ENCODE results near the gene IGFBP1.

GRCh38 chr7:45889367-45890067 is 1.2 kb downstream of the IGFBP1 start:
- TF ChIP-seq CTCF (IDR thresholded peaks at IDR 0.05; ENCODE audit: insufficient read depth, low read length, poor library complexity, severe bottlenecking) (no peak), EZH2phosphoT487 (conservative IDR thresholded peaks at IDR 0.05; ENCODE audit: low read length) (no peak)

Data from SU-DHL-6 (cell line).